Esophagus muscularis mucosa (tissue), 4 donors: ENCODE results near the gene PLB1.

Source experiments
- CTCF ChIP-seq, 3 experiments: fragments of 200-600 bp in 2 of 3; fragments of 450-650 bp in 1 of 3; sonication (generic) in 2 of 3; IDR thresholded peaks; one replicate each; pipeline ENCODE4 v1.5.1; 2017 to 2019; ENCODE audit warnings: antibody characterized with exemption in 3 of 3, mild to moderate bottlenecking in 2 of 3, moderate library complexity in 1 of 3
- EP300 ChIP-seq: sonication (generic); formaldehyde crosslinking; IDR thresholded peaks from one replicate; pipeline ENCODE4 v1.6.1; 2017; ENCODE audit warnings: antibody characterized with exemption
- POLR2A ChIP-seq: fragments of 450-650 bp; IDR thresholded peaks from one replicate; pipeline ENCODE4 v1.6.1; 2017; ENCODE audit warnings: antibody characterized with exemption, moderate library complexity, mild to moderate bottlenecking, low read depth
- POLR2AphosphoS5 ChIP-seq, 2 donors: sonication (generic); formaldehyde crosslinking; IDR thresholded peaks; one replicate each; pipeline ENCODE4 v1.6.1; 2017; ENCODE audit warnings: antibody characterized with exemption in 2 of 2

GRCh38 chr2:28636491-28636890, 140.6 kb downstream of the PLB1 start:
- TF ChIP-seq CTCF (IDR thresholded peaks at IDR 0.05) (no peak), POLR2AphosphoS5 (IDR thresholded peaks at IDR 0.05) (no peak), POLR2A (no peak), EP300 (no peak)
